HG02588 (cell line): ENCODE measurements around the gene FASTKD3.

Experiments used
- ATAC-seq: cut with Tn5 transposase; IDR thresholded peaks from one replicate; pipeline ENCODE4 v1.9.1; 2021; ENCODE audit warnings: mild to moderate bottlenecking, moderate library complexity; ENCODE audit not compliant: unreplicated experiment

Gene FASTKD3

DNA sequence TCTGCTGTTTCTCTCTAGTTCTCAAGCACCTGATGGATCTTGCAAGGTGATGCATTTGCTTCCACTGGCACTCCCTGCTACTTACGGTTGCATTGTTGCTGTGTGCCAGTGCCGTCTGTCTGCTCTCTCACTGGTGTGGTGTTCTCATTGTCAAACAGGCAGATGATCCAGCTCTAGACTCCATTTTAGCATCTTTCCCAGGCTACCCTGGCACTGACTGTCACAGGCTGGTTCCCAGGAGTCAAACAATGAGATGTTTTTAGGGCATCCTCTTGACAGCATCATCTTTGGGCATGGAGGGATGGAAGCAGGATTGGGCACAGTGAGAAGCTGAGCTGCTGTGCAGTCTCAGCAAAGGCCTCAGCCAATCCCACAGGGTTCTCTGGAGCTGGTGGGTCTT, 13.0 kb upstream of the FASTKD3 start:
- no peak for ATAC-seq

DNA sequence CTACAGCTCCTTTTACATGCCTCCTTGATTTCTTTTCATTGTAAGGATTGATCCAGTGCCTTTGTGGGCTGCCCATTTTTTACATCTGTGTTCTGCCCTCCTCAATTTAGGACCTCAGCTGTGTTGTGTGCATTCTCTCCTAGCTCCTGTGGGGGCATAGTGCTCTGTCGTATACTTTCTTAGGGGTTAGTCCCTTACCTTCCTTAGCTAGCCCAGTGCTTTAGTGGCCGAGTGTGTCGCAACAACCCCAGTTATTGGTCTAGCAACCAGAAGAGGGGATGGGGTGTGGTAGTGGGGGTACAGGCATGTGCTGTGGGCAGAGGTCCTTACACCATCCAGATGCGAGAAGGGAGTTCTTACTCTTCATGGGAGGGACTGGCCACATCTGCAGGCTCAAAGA, 12.3 kb upstream of the FASTKD3 start:
- no peak for ATAC-seq

DNA sequence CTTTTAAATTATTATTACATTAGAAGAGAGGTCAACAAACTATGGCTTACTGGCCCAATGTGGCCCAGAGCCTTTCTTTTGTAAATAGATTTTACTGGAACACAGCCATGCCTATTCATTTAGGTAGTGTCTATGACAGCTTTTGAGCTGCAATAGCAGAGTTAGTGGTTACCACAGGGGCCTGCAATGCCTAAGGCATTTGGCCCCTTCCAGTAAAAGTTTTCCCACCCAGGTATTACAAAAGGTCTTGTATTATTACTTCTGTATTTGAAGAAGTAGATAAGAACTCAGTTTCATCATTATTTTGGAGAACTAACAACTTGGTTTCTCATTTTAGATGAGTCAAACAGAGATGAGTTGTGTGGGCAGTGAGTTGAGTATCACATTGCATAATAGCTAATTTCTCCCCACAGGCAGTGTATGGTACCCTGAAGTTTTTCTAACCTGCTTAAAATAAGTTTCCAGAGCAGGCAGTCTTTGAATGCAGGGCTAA, 9.6 kb upstream of the FASTKD3 start:
- ATAC-seq: peak; percentile 95

GRCh38 chr5:7877851-7878250, 9.0 kb upstream of the FASTKD3 start:
- ATAC-seq: no peak

DNA sequence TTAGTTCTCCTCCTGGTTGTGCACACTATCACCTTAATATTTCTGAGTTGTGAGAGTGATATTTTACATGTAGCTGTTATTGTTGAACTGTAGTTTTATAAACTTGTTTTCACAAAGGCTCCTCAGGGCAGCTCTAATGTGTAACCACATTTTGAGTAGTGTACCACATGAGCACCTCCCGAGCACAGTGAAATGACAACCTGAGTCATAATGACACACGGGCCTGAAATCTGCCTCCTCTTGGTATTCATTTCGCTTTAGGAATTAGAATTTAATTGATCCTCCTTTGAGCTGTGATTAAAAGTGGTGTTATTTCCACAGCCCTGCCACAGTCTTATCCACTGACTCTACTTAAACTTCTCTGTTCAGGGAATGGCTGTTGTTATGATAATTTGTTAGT, 8.0 kb upstream of the FASTKD3 start:
- ATAC-seq: peak; percentile 58

- ATAC-seq: no peak
Measured at GRCh38 chr5:7875151-7875550, 6.3 kb upstream of the FASTKD3 start.

DNA sequence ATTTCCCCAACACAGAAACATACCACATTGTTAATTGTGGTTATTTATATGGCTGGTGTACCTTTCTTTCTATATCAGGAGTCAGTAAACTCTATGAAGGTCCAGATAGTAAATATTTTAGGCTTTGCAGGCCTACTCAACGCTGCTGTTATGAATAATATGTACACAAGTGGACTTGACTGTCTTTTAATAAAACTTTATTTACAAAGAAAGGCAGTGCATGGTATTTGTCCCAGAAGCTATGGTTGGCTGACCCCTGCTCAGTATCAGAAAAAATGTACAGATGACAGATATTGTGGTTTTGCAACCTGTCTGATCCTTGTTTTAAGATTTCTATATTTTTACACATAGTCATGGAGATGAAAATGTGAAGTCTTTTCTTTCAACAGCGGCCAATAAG, 5.8 kb upstream of the FASTKD3 start:
- ATAC-seq: no peak

DNA sequence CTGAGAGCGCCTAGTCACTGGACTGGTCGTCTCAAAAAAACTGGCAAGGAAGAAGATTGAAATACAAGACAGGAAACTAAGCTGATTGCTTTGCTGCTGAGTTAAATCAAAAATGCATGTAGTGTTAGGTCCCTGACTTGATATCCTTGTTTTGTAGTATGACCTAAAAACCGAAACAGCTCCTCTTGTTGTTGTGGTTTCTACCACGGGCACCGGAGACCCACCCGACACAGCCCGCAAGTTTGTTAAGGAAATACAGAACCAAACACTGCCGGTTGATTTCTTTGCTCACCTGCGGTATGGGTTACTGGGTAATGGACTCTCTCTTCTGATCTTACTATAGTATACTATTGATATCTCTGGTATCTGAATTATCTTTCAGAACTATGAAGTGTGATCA, 4.4 kb upstream of the FASTKD3 start:
- ATAC-seq: no peak

GRCh38 chr5:7872517-7873130, 3.8 kb upstream of the FASTKD3 start:
- ATAC-seq: no peak

- no peak for ATAC-seq
Measured at GRCh38 chr5:7871653-7872052, 2.8 kb upstream of the FASTKD3 start.

DNA sequence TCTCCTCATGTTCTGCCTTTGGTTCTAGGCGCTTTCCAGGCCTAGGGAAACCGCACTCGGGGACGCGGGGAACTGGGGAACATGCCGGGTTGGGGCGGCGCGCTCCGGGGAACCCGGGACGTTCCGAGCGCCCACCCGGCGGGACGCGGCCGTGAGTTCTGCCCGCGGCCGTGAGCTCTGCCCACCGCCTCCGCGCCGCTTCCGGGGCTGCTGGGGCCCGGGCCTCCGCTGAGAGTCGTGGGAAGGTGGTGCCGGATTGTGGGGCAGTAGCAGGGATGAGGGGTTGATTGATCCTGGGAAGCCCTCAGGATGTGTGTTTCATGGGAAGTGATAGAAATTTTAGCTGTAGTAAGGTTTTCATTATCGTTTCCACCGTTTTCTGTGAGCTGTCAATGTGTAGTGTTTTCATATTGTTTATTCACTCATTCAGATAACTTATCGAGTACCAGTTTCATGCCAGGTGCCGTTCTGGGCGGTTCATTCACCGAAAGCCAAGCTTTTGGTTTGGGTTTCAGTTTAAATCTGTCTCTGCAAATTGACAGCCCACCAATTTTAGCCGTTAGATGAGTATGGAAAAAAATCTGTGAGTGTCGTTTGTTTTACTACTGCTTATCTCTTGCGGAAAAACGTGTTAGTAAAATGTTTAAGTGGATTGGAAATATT, 774 bp upstream of the FASTKD3 start:
- ATAC-seq: peak; percentile 33

DNA sequence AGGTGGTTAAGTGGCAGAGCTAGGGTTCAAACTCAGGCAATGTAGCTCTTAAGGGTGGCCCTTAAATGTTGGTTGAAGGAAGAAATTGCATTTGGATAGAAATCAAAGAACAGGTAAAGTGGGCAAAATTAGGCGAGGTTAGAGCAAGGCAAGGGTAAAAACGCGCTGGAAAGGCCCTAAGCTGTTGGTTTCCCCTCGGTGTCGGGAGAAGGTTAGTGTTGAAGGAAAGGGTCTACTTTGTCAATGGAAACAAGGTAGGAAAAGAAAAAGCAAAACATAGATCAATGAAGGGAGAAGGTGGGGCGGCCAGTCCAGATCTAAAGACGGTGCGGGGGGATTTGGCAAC, 431 bp downstream of the FASTKD3 start:
- ATAC-seq: peak; percentile 0

DNA sequence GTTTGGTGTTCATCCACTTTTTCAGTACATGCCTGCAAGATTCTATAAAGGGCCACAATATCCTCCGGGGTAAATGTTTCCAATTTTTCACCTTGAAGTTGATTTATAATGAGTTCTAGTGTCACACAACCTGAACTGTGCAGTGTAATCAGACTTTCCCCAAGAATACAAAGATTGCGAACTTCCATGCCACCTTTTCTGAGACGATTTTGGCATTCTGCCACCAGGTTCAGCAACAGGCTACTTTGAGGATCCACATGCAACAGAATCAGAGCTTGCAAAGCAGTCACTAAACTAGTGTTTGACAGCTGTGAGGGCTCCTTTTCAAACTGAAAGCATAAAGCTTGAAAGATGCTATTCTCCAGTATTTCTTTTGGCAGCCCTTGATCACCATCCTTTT, 1.6 kb downstream of the FASTKD3 start:
- no peak for ATAC-seq

DNA sequence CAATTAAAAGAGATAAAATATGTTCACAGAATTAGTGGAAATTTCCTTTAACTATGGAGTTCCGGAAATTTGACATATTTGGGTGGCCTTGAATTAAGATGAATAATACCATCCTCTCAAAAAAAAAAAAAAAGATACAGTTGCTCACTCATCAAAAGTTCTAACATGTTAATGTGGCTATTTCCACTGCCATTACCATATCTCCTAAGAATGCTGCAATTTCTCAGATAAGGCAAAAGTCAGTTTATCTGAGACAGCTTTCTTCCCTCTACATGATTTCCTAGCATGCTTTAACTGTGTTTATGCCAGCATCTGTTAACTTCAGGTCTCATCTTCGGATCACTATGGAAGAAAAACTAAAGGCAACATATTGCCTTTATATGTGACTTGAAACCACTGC, 2.6 kb downstream of the FASTKD3 start:
- no peak for ATAC-seq

DNA sequence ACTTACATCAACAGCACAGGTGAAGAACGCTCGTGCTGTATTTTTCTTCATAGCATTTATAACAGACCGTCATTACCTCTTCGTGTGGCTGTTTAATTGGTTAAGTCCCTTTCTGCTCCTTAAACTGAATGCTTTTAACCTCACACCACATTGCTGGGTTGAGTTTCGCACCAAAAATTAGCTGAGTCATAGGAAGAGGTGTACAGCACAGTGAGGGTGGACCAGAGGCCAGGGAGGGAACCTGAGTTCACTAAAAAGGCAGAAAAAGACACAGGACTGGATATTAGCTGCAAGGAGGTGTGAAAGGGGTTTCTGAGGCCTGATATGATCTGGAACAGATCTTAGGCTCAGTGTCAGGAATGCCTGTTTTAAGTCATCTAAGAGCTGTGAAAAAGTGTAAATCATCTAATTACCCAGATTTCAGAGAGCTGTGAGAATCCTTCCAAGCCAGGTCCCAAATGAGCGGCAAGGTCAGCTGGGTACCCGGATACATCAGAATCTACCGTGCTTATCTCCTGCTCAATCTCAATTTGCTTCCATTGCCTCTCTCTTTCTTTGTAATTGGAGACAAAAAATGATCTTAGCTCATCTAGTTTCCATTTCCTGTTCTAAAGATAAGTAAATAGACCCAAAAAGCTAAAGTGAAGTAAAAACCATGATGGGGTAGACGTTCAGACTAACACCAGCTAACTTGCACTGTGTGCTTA, 10.8 kb downstream of the FASTKD3 start:
- ATAC-seq: no peak

- ATAC-seq: no peak
Measured at GRCh38 chr5:7857361-7857760, 11.5 kb downstream of the FASTKD3 start.

DNA sequence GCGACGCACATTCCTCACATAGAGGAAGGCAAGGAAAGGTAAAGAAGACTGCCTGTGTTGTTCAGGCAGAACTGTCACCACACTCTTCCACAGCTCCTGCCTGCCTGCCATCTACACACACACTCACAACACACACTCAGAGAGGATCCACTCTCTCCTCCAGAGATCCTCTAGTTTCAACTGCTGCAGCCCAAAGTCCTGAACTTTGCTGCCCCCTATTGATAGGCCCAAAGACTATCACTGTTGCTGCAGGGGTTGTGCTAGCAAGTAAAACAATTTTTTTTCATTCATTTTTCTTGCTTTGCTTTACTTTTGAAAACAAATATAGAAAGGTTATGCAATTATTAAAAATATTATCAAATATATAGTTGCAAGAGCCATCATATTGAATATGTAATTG, 12.0 kb downstream of the FASTKD3 start:
- no peak for ATAC-seq

GRCh38 chr5:7855611-7856010, 13.2 kb downstream of the FASTKD3 start:
- no peak for ATAC-seq

- ATAC-seq: no peak
Measured at GRCh38 chr5:7852988-7853387, 15.8 kb downstream of the FASTKD3 start.

DNA sequence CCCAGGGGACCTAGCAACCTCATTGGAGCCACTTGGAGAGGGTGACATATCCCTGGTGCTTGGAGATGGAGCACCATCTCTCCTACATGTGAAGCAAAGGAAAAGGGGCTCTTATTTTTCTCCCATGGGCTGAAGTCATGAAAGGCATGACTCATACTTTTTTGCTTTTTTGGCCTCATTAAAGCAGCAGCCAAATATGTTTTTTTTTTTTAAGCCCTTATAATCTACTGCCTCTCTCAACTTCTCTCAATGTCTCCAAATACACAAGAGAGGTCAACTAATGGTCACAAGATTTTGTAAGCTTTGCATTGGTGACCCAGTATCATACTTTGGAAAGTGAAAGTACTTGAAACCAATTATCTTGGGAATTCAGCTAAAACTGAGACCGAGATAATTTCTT, 16.3 kb downstream of the FASTKD3 start:
- ATAC-seq: no peak

GRCh38 chr5:7851617-7852289, 17.1 kb downstream of the FASTKD3 start:
- no peak for ATAC-seq

- no peak for ATAC-seq
Measured at GRCh38 chr5:7851240-7851592, 17.6 kb downstream of the FASTKD3 start.
